ENCODE data around the gene PGLYRP4. TPM values are rescaled to one million over a fixed set of nuclear protein-coding genes. Genes with fewer than 3 reads are reported as not detected.

The PGLYRP4 gene
- total RNA-seq, 1 experiment from 2014 or later = not detected

DNA sequence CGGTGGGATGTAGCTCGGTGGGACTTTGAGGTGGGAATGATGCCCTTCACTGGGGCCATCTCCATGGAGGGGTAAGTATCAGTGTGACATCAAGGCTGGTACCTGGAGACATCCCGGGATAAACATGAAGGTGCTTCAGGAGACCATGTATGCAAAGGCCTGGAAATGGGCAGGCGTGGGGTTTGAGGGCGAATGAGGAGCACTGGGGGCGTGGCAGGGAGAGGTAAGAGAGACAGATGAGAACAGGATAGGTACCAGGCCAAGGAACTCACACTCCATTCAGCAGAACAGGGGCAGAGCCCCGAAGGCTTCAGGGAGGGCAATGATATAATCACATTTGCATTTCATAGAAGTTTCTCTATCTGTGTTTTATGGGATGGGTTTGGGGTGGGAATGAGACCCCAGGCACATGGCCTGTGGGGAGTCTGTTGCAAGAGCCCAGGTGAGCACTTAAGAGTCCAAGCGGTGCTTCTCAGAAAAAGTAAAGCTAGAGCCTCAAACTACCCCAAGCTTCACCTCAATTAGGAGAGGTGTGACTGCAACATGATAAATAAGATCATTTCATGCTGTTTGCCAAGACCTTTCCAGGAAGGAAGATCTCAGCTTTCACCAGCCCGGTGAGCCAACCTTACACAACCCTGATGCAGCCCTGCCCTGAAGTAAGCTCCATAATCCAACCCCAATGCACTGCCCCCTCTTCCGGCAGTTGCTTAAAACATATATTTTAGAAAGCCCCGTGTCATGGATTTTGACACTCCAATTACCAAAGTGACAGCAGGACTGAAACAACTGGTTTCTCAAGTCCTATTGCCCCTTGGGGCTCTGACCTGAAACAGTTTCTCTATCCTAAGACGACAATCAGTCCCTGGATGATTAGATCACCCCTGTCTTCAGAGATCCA lies 16.4 kb upstream of the PGLYRP4 start:
- CTCF ChIA-PET = no interaction called here
- Histone ChIP-seq H3K27me3 (ENCODE audit: control insufficient read depth, insufficient read depth, low read length) (no peaks in the 10 kb centered on the region), H3K27ac (ENCODE audit: low read length) (no peak overlapping the region), H3K9me3 (ENCODE audit: control insufficient read depth, insufficient read depth, low read depth, low read length) (no peaks in the 10 kb centered on the region), H3K36me3 (ENCODE audit: control insufficient read depth, insufficient read depth, low read length) (no peaks in the 10 kb centered on the region), H3K4me3 (ENCODE audit: low read depth in 2 of 2, low read length in 2 of 2) (no peak overlapping the region), H3K4me1 (ENCODE audit: control insufficient read depth, insufficient read depth, low read length) (no peaks in the 10 kb centered on the region)
- POLR2A ChIA-PET = no interaction called here
- no peak for DNase-seq (ENCODE audit: low read depth, low spot score)
- BruUV-seq (replicated peaks) = no TSS peak
- in situ Hi-C loops (cut with HindIII; ENCODE audit: low pct_unique_long_range_greater_than_20kb, low sequenced_read_pairs) = loop anchor here (25.0 kb wide), 1 partner anchor 247 kb away; the partner anchor contains the start of genes S100A14 and S100A16
- TF ChIP-seq SIN3A (IDR thresholded peaks at IDR 0.05; ENCODE audit: borderline replicate concordance, insufficient read depth, low read depth, low read length) (no peak), TCF7L2 (IDR thresholded peaks at IDR 0.05; ENCODE audit: low read depth, low read length) (no peak), POLR2AphosphoS5 (IDR thresholded peaks at IDR 0.05; ENCODE audit: low read depth, low read length) (no peak)
- TF ChIP-seq, protein P1, sequence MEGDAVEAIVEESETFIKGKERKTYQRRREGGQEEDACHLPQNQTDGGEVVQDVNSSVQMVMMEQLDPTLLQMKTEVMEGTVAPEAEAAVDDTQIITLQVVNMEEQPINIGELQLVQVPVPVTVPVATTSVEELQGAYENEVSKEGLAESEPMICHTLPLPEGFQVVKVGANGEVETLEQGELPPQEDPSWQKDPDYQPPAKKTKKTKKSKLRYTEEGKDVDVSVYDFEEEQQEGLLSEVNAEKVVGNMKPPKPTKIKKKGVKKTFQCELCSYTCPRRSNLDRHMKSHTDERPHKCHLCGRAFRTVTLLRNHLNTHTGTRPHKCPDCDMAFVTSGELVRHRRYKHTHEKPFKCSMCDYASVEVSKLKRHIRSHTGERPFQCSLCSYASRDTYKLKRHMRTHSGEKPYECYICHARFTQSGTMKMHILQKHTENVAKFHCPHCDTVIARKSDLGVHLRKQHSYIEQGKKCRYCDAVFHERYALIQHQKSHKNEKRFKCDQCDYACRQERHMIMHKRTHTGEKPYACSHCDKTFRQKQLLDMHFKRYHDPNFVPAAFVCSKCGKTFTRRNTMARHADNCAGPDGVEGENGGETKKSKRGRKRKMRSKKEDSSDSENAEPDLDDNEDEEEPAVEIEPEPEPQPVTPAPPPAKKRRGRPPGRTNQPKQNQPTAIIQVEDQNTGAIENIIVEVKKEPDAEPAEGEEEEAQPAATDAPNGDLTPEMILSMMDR (IDR thresholded peaks at IDR 0.05) = no peak
- TF ChIP-seq, protein P2, sequence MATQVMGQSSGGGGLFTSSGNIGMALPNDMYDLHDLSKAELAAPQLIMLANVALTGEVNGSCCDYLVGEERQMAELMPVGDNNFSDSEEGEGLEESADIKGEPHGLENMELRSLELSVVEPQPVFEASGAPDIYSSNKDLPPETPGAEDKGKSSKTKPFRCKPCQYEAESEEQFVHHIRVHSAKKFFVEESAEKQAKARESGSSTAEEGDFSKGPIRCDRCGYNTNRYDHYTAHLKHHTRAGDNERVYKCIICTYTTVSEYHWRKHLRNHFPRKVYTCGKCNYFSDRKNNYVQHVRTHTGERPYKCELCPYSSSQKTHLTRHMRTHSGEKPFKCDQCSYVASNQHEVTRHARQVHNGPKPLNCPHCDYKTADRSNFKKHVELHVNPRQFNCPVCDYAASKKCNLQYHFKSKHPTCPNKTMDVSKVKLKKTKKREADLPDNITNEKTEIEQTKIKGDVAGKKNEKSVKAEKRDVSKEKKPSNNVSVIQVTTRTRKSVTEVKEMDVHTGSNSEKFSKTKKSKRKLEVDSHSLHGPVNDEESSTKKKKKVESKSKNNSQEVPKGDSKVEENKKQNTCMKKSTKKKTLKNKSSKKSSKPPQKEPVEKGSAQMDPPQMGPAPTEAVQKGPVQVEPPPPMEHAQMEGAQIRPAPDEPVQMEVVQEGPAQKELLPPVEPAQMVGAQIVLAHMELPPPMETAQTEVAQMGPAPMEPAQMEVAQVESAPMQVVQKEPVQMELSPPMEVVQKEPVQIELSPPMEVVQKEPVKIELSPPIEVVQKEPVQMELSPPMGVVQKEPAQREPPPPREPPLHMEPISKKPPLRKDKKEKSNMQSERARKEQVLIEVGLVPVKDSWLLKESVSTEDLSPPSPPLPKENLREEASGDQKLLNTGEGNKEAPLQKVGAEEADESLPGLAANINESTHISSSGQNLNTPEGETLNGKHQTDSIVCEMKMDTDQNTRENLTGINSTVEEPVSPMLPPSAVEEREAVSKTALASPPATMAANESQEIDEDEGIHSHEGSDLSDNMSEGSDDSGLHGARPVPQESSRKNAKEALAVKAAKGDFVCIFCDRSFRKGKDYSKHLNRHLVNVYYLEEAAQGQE (IDR thresholded peaks at IDR 0.05; ENCODE audit: insufficient read depth in 1 of 2, low read depth in 2 of 2, low read length in 1 of 2) = no peak
- intact Hi-C loops (cut with micrococcal nuclease; ENCODE audit: unreplicated experiment) = no loop called here
- no peak for ATAC-seq

DNA sequence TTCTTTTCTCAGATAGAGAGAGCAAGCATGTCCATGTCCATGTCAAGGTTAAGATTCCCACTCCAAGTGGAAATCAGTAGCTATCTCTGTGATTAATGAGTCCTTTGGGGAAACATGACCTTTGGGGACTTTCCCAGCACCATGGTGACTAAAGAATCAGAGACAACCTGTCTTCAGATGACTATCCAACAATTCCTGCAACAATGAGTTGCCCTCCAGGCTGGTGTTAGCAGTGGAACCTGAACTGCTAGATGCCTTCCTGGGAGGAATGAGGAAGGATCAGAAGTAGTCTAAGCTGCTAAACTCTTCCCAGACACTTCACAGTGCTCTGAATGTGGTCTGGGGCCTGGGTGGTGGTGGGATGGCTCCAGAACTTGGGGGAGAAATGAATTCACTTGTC lies 15.5 kb upstream of the PGLYRP4 start:
- no TSS peak for BruUV-seq (replicated peaks)
- ATAC-seq (no peak), DNase-seq (ENCODE audit: low read depth, low spot score) (no peak)
- POLR2A ChIA-PET = no interaction called here
- in situ Hi-C loops (cut with HindIII; ENCODE audit: low pct_unique_long_range_greater_than_20kb, low sequenced_read_pairs) (loop anchor here (25.0 kb wide), 1 partner anchor 248 kb away; the partner anchor contains the start of genes S100A14 and S100A16), intact Hi-C loops (cut with micrococcal nuclease; ENCODE audit: unreplicated experiment) (no loop called here)
- H3K27ac ChIP-seq (ENCODE audit: low read length) = no peak overlapping the region
- no peaks in the 10 kb centered on the region for H3K4me1 ChIP-seq (ENCODE audit: control insufficient read depth, insufficient read depth, low read length)
- H3K27me3 ChIP-seq (ENCODE audit: control insufficient read depth, insufficient read depth, low read length) = no peaks in the 10 kb centered on the region
- H3K36me3 ChIP-seq (ENCODE audit: control insufficient read depth, insufficient read depth, low read length) = no peaks in the 10 kb centered on the region
- H3K9me3 ChIP-seq (ENCODE audit: control insufficient read depth, insufficient read depth, low read depth, low read length) = no peaks in the 10 kb centered on the region
- TF ChIP-seq, protein P2 (IDR thresholded peaks at IDR 0.05; ENCODE audit: insufficient read depth in 1 of 2, low read depth in 2 of 2, low read length in 1 of 2) = no peak
- no peak for TF ChIP-seq TCF7L2 (IDR thresholded peaks at IDR 0.05; ENCODE audit: low read depth, low read length)
- TF ChIP-seq, protein P1 (IDR thresholded peaks at IDR 0.05) = no peak
- TF ChIP-seq POLR2AphosphoS5 (IDR thresholded peaks at IDR 0.05; ENCODE audit: low read depth, low read length) = no peak
- TF ChIP-seq SIN3A (IDR thresholded peaks at IDR 0.05; ENCODE audit: borderline replicate concordance, insufficient read depth, low read depth, low read length) = no peak
- H3K4me3 ChIP-seq (ENCODE audit: low read depth in 2 of 2, low read length in 2 of 2) = no peak overlapping the region
- CTCF ChIA-PET = interaction anchor here (0.5 to 0.7 kb wide), 2 partner anchors 102 to 363 kb away, joined by 8 to 9 read pairs; partner anchors contain the start of gene INTS3

Measured in Panc1 (cell line).